ENCODE results near the gene ESPL1.
A peak's percentile ranks its signal among the peaks of the same experiment; 100 is the strongest.
"Not testable (repeated sequence)": the region's sequence is repeated elsewhere in the genome, so short reads cannot be mapped to it uniquely, and the experiment has no call there.

Gene ESPL1

DNA sequence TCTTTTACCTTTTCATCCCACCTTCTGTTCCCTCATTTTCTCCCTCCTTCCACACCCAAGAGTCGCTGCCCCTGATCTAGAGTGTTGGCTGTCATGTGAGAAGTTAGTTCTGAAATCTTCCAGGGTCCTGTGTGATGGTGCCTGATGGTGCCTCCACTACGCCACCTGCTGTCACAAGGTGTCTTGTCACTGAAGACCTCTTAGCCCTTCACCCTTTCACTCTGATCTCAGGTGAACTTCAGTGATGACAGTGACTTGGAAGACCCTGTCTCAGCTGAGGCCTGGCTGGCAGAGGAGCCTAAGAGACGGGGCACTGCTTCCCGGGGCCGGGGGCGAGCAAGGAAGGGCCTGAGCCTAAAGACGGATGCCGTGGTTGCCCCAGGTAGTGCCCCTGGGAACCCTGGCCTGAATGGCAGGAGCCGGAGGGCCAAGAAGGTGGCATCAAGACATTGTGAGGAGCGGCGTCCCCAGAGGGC is 19.7 kb downstream of the ESPL1 start:
- peaks cover 64% of the 10 kb centered on the region for H3K36me3 ChIP-seq (ENCODE audit: insufficient read depth, low read length)
- H3K4me1 ChIP-seq (ENCODE audit: insufficient read depth, low read length), result no peaks in the 10 kb centered on the region
- no peak overlapping the region for H3K4me3 ChIP-seq (ENCODE audit: low read length)
- no peaks in the 10 kb centered on the region for H3K9me3 ChIP-seq (ENCODE audit: low read length)
- H3K27me3 ChIP-seq (ENCODE audit: insufficient read depth, low read length), result no peaks in the 10 kb centered on the region
- H2AFZ ChIP-seq (ENCODE audit: low read depth, low read length), result no peak overlapping the region

DNA sequence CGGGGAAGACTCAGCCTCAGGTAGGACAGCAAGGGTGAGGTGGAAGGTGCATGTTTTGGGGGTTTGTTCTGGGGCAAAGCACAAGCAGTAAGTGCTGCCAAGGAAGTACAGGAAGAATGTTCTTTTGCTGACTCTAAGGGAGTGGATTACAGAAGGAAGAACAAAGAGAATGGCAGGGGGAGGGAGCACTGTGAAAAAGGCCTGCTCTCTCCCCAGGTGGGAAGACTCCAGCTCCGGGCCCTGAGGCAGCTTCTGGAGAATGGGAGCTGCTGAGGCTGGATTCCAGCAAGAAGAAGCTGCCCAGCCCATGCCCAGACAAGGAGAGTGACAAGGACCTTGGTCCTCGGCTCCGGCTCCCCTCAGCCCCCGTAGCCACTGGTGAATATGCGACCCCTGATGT is 20.2 kb downstream of the ESPL1 start:
- H3K9me3 ChIP-seq (ENCODE audit: low read length), result no peaks in the 10 kb centered on the region
- no peak overlapping the region for H3K4me3 ChIP-seq (ENCODE audit: low read length)
- H3K4me1 ChIP-seq (ENCODE audit: insufficient read depth, low read length), result no peaks in the 10 kb centered on the region
- H3K27me3 ChIP-seq (ENCODE audit: insufficient read depth, low read length), result no peaks in the 10 kb centered on the region
- no peak overlapping the region for H2AFZ ChIP-seq (ENCODE audit: low read depth, low read length)
- peaks cover 62% of the 10 kb centered on the region for H3K36me3 ChIP-seq (ENCODE audit: insufficient read depth, low read length)

DNA sequence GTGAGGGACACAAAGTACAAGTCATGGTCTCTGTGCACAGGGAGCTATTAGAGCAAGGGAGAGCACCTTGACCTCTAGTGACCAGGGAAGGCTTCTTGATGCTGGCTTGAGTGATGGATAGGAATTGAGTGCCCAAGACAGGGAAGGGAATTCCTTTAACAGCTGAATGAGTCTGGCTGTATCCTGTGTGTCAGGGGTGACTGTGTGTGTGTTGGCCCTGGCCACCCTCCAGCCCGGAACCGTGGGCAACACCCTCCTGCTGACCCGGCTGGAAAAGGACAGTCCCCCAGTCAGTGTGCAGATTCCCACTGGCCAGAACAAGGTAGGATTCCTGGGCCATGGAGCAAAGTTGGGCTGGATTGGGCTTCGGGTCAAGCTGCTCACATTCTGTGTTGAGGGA is 21.8 kb downstream of the ESPL1 start:
- Histone ChIP-seq H3K4me1 (ENCODE audit: insufficient read depth, low read length) (no peaks in the 10 kb centered on the region), H3K9me3 (ENCODE audit: low read length) (no peaks in the 10 kb centered on the region), H3K36me3 (ENCODE audit: insufficient read depth, low read length) (peaks cover 54% of the 10 kb centered on the region), H3K4me3 (ENCODE audit: low read length) (no peak overlapping the region), H3K27me3 (ENCODE audit: insufficient read depth, low read length) (no peaks in the 10 kb centered on the region), H2AFZ (ENCODE audit: low read depth, low read length) (no peak overlapping the region)

DNA sequence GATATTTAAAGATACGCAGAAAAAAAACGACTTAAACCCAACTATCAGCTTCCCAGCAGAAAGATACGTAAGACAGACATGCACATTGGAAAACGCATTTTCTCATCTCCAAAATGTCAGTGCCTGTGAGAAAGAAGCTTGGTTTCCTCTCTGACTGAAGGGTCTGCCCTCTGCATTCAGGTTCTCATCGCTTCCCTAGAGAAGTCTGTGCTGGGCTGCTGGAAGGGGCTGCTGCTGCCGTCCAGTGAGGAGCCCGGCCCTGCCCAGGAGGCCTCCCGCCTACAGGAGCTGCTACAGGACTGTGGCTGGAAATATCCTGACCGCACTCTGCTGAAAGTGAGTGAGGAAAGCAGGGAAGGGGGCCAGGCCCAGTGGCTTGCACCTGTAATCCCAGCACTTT is 22.6 kb downstream of the ESPL1 start:
- Histone ChIP-seq H3K27me3 (ENCODE audit: insufficient read depth, low read length) (no peaks in the 10 kb centered on the region), H3K4me1 (ENCODE audit: insufficient read depth, low read length) (no peaks in the 10 kb centered on the region), H3K36me3 (ENCODE audit: insufficient read depth, low read length) (peaks cover 50% of the 10 kb centered on the region), H2AFZ (ENCODE audit: low read depth, low read length) (no peak overlapping the region), H3K9me3 (ENCODE audit: low read length) (no peaks in the 10 kb centered on the region), H3K4me3 (ENCODE audit: low read length) (no peak overlapping the region)

DNA sequence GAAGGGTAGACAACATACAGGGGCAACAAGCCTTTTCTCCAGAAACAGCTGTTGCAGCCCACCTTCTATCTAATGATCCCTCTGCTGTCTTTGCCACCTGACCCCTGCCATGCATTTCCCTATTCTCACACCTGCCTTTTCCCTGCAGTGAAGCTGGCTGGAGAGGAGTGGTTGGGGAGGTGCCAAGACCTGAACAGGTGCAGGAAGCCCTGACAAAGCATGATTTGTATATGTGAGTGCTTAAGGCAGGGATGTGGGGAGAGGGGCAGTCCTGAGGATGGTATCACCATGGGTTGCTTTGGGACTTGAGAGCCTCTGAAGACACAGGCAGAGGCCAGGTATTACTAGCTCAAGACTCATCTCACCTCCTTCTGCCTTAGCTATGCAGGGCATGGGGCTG is 24.3 kb downstream of the ESPL1 start:
- Histone ChIP-seq H3K27me3 (ENCODE audit: insufficient read depth, low read length) (no peaks in the 10 kb centered on the region), H3K4me3 (ENCODE audit: low read length) (no peak overlapping the region), H3K9me3 (ENCODE audit: low read length) (no peaks in the 10 kb centered on the region), H3K36me3 (ENCODE audit: insufficient read depth, low read length) (peaks cover 50% of the 10 kb centered on the region), H2AFZ (ENCODE audit: low read depth, low read length) (no peak overlapping the region), H3K4me1 (ENCODE audit: insufficient read depth, low read length) (peaks cover 10% of the 10 kb centered on the region)

DNA sequence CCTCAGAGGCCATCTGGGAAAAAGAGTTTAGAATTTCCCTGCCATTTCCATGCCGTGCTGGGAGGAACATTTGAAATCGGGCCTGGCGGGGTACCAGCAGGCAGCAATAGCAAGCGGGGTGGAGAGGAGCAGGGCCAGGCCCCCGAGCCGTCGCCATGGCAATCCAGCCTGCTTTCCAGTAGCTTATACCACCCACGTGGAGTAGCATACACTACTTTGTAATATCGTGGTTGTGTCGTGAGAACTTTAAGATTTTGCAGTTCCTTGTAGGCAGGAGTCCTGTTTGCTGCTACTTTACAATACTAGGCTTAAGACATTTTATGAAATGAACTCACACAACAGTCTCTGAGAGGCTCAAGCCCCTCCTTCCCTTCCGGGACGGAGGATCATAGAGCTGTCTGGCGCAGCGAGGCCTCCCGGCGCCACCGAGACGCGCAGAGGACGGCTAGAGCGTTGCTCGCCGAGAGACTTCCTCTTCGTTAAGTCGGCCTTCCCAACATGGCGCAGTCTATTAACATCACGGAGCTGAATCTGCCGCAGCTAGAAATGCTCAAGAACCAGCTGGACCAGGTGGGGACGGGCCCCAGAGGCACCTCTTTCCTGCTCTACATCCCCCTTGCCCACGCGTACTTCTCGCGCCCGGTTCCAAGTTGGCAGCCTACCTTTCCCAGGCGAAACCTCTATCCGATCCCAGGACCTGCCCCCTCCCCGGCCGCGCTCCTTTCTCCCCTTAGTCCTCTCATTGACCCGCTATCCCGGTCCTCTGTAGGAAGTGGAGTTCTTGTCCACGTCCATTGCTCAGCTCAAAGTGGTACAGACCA is 27.2 kb downstream of the ESPL1 start, which contains the start of gene PFDN5:
PFDN5 (plus strand) TSS at position 473 of the 821 bp plus-strand sequence; CDS start at position 499, 26 bp downstream.
- no peaks in the 10 kb centered on the region for H3K9me3 ChIP-seq (ENCODE audit: low read length)
- no peaks in the 10 kb centered on the region for H3K27me3 ChIP-seq (ENCODE audit: insufficient read depth, low read length)
- H3K36me3 ChIP-seq (ENCODE audit: insufficient read depth, low read length), result peaks cover 34% of the 10 kb centered on the region
- peak within 1 kb of the TSS; percentile 83 for H2AFZ ChIP-seq (ENCODE audit: low read depth, low read length)
- H3K4me3 ChIP-seq (ENCODE audit: low read length), result peak within 1 kb of the TSS; percentile 90
- H3K4me1 ChIP-seq (ENCODE audit: insufficient read depth, low read length), result peaks cover 20% of the 10 kb centered on the region

DNA sequence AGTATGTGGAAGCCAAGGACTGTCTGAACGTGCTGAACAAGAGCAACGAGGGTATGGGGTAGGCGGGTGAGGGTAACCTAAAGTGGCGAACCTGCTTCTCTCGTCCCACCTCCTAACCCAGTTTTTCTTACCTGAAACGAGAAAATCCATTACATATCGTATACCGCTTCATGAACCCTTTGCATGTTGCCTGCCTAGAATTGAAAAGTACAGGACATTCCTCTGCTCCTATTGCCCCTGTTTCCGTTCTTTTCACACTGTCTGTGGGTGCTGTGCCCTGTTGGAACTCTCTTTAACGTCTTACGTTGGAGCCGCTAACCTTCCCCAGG is 27.8 kb downstream of the ESPL1 start:
- Histone ChIP-seq H3K27me3 (ENCODE audit: insufficient read depth, low read length) (no peaks in the 10 kb centered on the region), H2AFZ (ENCODE audit: low read depth, low read length) (peak overlapping the region; percentile 83), H3K4me1 (ENCODE audit: insufficient read depth, low read length) (peaks cover 25% of the 10 kb centered on the region), H3K36me3 (ENCODE audit: insufficient read depth, low read length) (peaks cover 31% of the 10 kb centered on the region), H3K4me3 (ENCODE audit: low read length) (peak overlapping the region; percentile 90), H3K9me3 (ENCODE audit: low read length) (no peaks in the 10 kb centered on the region)

DNA sequence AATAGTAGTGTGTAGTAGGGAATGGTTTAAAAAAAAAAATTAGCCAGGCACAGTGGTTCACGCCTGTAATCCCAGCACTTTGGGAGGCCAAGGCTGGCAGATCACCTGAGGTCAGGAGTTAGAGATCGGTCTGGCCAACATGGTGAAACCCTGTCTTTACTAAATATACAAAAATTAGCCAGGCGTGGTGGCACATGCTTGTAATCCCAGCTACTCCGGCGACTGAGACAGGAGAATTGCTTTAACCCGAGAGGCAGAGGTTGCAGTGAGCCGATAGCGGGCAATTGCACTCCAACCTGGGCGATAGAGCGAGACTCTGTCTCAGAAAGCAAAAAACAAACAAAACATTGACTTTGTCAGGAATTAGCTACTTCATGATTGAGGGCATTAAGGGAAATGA is 29.0 kb downstream of the ESPL1 start:
- H3K27me3 ChIP-seq (ENCODE audit: insufficient read depth, low read length); H2AFZ ChIP-seq (ENCODE audit: low read depth, low read length); H3K9me3 ChIP-seq (ENCODE audit: low read length); H3K4me3 ChIP-seq (ENCODE audit: low read length): not testable (repeated sequence)
- Histone ChIP-seq H3K36me3 (ENCODE audit: insufficient read depth, low read length) (peaks cover 27% of the 10 kb centered on the region), H3K4me1 (ENCODE audit: insufficient read depth, low read length) (peaks cover 25% of the 10 kb centered on the region)

DNA sequence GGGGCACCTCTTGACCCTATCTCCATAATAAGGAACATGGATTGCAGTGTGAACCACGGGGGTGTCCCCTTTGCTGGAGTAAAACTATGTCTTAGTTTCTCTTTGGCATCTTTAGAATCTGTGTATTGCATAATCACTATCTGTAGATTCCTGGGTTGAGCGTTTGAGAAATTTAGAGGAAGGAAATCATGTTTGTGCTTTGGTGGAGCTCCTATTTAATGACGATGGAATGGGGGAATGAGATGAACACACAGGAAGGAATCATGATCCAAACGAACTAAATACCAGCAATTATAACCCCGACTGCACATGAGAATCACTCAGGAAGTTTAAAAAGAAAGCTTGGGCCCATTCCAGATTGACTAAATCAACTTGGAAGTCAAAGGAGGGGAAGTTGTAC is 30.1 kb downstream of the ESPL1 start:
- Histone ChIP-seq H3K36me3 (ENCODE audit: insufficient read depth, low read length) (peaks cover 27% of the 10 kb centered on the region), H3K4me1 (ENCODE audit: insufficient read depth, low read length) (peaks cover 25% of the 10 kb centered on the region), H3K4me3 (ENCODE audit: low read length) (no peak overlapping the region), H3K27me3 (ENCODE audit: insufficient read depth, low read length) (no peaks in the 10 kb centered on the region), H2AFZ (ENCODE audit: low read depth, low read length) (no peak overlapping the region), H3K9me3 (ENCODE audit: low read length) (no peaks in the 10 kb centered on the region)

DNA sequence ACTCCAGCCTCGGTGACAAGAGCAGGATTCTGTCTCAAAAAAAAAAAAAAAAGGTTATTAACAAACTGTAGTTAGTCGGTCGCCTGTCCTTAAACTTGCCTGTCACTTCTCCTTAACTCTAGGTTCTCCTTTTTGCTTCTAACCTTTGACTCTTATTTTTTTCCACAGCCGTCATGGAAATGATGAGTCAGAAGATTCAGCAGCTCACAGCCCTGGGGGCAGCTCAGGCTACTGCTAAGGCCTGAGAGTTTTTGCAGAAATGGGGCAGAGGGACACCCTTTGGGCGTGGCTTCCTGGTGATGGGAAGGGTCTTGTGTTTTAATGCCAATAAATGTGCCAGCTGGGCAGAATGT is 31.0 kb downstream of the ESPL1 start:
- Histone ChIP-seq H3K4me3 (ENCODE audit: low read length) (peak overlapping the region; percentile 59), H3K9me3 (ENCODE audit: low read length) (no peaks in the 10 kb centered on the region), H2AFZ (ENCODE audit: low read depth, low read length) (no peak overlapping the region), H3K4me1 (ENCODE audit: insufficient read depth, low read length) (peaks cover 25% of the 10 kb centered on the region), H3K27me3 (ENCODE audit: insufficient read depth, low read length) (no peaks in the 10 kb centered on the region), H3K36me3 (ENCODE audit: insufficient read depth, low read length) (peaks cover 26% of the 10 kb centered on the region)

DNA sequence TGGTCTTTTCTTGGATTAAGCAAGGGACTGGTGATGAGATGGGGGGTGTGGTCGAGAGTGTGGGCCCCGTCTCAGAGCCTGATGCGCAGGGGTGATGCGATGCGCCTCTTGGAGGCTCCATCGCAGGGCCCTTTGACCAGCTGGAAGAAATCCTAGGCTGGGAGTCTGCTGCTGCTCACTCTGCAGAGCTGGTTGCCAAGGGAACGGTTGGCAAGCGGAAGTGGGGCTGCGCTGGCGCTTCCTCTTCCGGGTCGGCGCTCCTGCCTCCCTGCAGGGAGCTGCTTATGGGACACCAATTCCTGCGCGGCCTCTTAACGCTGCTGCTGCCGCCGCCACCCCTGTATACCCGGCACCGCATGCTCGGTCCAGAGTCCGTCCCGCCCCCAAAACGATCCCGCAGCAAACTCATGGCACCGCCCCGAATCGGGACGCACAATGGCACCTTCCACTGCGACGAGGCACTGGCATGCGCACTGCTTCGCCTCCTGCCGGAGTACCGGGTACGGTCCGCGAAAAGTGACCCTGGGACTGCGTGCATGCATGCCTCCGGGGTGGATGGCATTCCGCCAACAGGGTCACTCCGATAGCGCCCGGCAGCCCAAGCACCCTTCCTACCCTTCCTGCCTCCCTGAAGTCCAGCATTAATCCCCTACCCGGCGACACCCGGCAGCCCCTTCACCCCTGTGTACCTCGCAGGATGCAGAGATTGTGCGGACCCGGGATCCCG is 31.5 kb downstream of the ESPL1 start, which contains the start of gene MYG1:
MYG1 (plus strand) TSS at position 242 of the 727 bp plus-strand sequence; CDS start at position 285, 43 bp downstream.
- peak within 1 kb of the TSS; percentile 59 for H3K4me3 ChIP-seq (ENCODE audit: low read length)
- peaks cover 26% of the 10 kb centered on the region for H3K36me3 ChIP-seq (ENCODE audit: insufficient read depth, low read length)
- H3K9me3 ChIP-seq (ENCODE audit: low read length), result no peaks in the 10 kb centered on the region
- no peaks in the 10 kb centered on the region for H3K27me3 ChIP-seq (ENCODE audit: insufficient read depth, low read length)
- peaks cover 25% of the 10 kb centered on the region for H3K4me1 ChIP-seq (ENCODE audit: insufficient read depth, low read length)
- peak within 1 kb of the TSS; percentile 11 for H2AFZ ChIP-seq (ENCODE audit: low read depth, low read length)

DNA sequence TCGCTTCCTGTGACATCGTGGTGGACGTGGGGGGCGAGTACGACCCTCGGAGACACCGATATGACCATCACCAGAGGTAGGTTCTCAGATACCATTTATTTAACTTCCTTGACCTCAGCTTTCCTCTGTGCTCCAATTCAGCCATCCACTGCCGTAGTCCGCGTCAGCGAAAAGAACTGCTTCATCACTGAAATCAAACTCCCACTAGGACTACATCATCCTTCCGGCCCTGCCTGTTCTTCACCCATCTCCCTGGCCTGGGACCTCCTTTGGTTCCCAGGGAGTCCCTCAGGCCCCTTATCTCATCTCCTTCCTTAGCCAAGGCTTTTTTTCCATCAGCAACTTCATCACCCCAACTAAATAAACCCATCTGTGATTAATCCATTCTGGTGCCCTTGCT is 32.1 kb downstream of the ESPL1 start:
- peaks cover 25% of the 10 kb centered on the region for H3K4me1 ChIP-seq (ENCODE audit: insufficient read depth, low read length)
- H3K36me3 ChIP-seq (ENCODE audit: insufficient read depth, low read length), result peaks cover 28% of the 10 kb centered on the region
- H3K9me3 ChIP-seq (ENCODE audit: low read length), result no peaks in the 10 kb centered on the region
- H3K4me3 ChIP-seq (ENCODE audit: low read length), result peak overlapping the region; percentile 59
- H3K27me3 ChIP-seq (ENCODE audit: insufficient read depth, low read length), result no peaks in the 10 kb centered on the region
- peak overlapping the region; percentile 11 for H2AFZ ChIP-seq (ENCODE audit: low read depth, low read length)

DNA sequence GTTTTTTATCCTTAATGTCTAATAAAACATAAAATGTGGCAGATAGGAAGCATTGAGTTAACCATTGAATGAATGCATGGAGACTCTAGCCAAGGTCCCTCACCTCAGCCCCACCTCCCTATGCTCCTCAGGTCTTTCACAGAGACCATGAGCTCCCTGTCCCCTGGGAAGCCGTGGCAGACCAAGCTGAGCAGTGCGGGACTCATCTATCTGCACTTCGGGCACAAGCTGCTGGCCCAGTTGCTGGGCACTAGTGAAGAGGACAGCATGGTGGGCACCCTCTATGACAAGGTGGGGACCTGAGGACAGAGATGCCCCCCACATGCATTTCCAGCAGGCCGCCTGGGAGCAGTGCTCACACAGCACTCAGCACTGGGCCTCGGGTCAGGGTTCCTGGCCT is 34.8 kb downstream of the ESPL1 start:
- no peak overlapping the region for H3K4me3 ChIP-seq (ENCODE audit: low read length)
- H3K27me3 ChIP-seq (ENCODE audit: insufficient read depth, low read length), result no peaks in the 10 kb centered on the region
- no peak overlapping the region for H2AFZ ChIP-seq (ENCODE audit: low read depth, low read length)
- peaks cover 51% of the 10 kb centered on the region for H3K36me3 ChIP-seq (ENCODE audit: insufficient read depth, low read length)
- H3K4me1 ChIP-seq (ENCODE audit: insufficient read depth, low read length), result peaks cover 15% of the 10 kb centered on the region
- H3K9me3 ChIP-seq (ENCODE audit: low read length), result no peaks in the 10 kb centered on the region

Data from neuron (in vitro differentiated cells).